T1000 (cell line): ENCODE data around the gene HDDC3.
A peak's percentile ranks its signal among the peaks of the same experiment; 100 is the strongest.

Experiments
- DNase-seq: peaks from one replicate; lab custom pipeline; 2025; ENCODE audit warnings: mixed read lengths; lab: John Stamatoyannopoulos, UW

Gene HDDC3, protein sequence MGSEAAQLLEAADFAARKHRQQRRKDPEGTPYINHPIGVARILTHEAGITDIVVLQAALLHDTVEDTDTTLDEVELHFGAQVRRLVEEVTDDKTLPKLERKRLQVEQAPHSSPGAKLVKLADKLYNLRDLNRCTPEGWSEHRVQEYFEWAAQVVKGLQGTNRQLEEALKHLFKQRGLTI

DNA sequence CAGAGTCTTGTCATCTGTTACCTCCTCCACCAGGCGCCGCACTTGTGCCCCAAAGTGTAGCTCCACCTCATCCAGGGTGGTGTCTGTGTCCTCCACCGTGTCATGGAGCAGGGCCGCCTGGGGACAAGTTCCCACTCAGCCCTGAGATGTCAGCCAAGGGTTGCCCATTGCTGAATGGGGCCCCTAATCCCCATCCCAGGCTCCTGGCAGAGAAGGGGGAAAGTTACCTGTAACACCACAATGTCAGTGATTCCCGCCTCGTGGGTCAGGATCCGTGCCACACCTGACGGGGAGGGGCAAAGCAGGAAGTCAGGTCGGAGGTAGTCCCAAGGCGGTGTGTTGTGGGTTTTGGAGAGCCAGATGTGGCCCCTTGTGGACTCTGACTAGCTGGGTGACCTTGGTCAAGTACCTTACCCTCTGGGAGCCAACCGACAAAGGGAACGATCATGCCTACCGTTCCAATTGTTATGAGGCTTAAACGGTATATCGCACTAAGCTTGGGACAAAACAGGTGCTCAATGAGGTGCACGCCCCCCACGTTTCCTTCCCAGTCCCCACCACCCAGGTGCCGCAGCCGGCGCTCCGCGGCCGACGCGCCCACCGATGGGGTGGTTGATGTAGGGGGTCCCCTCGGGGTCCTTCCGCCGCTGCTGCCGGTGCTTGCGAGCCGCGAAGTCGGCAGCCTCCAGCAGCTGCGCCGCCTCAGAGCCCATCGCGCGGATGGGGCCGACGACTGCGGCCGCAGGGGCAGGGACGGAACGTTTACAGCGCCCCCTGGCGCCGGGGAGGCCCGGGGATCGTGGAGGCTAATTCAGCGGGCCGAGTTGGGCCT lies at the start of gene HDDC3:
TSS of gene HDDC3 (minus strand) at position 722 of the 832 bp plus-strand sequence. CDS start at position 713, 9 bp downstream.
- DNase-seq: peak; percentile 81

DNA sequence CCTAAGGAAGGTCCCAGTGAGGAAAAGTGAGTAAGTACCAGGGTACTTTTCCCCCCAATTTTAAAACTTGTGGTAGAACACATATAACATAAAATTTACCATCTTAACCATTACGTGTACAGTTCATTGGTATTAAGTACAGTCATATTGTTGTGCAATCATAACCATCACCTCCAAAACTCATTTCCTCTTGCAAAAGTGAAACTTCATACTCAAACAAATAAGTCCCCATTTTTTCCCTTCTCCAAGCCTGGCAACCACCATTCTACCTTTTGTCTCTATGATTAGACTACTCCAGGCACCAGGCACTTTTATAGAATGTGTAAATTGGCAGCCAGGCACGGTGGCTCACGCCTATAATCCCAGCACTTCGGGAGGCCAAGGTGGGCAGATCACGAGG lies 49.8 kb upstream of the HDDC3 start:
- DNase-seq: no peak

DNA sequence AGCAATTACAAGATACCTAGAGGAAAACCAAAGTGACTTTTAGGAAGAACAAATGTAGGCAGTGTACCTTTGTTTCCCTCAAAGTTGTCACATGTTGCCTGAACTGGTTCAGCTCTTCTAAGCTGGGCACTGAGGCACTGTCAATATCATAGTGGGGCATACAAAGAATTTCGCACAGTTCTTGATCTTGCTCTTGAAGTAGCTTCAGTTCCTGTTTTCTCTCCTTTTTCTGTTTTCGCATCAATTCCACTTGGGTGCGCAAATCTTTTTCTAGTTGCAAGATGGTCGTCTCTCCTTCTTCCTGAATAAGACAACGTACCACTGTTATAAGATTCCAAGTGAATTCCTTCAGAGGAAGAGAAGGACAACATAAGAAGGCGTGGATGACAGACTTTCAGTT lies 49.3 kb upstream of the HDDC3 start:
- DNase-seq: no peak

DNA sequence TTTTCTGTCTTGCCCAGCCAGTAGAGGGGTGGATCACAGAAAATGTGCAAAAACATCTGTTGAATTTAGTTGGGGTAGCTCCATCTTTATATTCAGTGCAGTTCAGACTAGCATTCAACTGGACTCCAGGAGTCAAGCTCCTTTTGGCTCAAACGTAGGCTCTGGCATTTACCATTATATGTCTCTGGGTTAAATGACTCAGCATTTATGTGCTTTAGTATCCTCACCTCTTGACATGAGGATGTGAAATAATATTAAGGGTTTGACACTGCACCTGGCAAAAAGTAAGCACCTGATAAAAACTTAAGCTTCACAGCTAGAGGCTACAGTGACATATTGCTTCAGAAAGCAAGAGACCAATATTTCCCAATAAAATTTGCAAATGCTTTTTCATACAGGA lies 47.2 kb upstream of the HDDC3 start:
- DNase-seq: no peak

DNA sequence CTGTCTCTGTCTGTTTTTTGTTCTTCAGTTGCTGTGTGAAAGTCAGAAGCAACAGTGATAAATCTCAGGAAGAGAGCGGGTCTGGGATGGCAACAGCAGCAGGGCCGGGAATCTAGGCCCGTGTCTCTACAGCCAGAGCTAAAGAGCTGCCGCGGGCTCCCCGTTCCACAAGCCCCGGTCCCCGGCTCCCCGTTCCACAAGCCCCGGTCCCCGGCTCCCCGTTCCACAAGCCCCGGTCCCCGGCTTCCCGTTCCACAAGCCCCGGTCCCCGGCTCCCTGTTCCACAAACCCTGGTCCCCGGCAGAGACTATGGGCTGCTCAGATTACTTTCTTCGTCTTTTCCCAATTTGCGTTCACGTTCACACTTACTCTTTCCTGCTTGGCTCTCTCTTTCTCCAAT lies 41.9 kb upstream of the HDDC3 start:
- DNase-seq: no peak

DNA sequence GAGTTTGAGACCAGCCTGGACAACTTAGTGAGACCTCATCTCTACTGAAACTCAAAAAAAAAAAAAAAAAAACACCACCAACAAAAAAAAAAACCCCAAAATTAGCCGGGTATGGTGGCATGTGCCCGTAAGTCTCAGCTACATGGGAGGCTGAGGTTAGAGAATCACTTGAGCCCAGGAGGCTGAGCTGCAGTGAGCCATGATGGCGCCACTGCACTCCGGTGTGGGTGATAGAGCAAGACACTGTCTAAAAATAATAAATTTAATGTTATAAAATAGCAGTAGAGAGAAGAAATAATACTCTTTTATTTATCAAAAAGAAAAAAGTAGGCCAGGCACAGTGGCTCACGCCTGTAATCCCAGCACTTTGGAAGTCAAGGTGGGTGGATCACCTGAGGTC lies 39.8 kb upstream of the HDDC3 start:
- no peak for DNase-seq

DNA sequence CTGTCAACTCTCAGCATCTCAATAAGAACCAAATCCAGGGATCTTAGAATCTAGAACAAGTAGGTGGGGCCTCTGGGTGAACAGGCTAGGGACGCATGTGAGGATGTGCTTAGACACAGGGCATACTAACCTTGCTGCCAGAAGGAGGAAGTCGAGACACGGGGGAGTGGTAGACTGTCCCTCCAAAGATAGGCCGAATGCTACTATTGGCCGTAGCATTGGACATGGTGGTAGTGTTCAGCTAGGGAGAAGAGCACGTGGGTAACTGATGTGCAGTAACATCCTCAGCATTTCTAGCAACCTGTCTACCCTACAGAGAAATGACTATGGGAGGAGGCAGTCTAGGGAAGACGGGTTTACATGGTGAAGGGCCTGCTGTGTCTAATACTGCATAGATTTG lies 37.9 kb upstream of the HDDC3 start:
- no peak for DNase-seq

DNA sequence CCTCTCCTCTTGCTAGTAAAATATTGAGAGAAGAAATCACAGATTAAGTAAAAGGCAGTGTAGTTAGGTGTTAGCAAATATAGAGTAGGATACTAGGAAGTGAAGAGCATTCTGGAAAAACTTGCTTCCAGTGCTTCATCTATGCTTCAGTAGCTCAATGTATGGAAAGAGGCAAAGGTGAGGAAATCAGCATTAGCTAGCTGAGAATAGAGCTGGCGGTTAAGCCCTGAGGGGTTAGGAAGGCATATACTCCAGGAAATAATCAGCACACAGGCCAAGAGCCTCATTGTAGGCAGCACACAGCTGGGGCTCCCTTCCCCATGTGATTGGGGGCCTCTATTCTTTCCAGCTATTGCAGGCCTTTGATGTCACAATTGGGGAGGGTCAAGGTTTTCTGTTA lies 36.1 kb upstream of the HDDC3 start:
- no peak for DNase-seq

DNA sequence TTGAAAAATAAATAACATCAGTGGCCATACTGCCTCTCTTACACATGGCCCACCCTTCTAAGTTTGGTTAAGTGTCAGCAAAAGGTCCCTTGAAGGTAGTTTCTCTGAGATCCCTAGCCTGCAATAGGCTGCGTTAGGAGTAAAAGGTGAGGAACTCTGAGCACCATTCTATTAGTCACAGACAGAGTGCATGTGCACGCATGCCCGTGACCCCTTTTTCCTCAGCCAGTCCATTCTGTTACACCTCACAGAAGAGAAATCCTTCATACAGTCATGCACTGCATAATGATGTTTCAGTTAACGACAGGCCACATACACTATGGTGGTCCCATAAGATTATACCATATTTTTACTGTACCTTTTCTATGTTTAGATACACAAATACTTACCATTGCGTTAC lies 34.9 kb upstream of the HDDC3 start:
- no peak for DNase-seq

DNA sequence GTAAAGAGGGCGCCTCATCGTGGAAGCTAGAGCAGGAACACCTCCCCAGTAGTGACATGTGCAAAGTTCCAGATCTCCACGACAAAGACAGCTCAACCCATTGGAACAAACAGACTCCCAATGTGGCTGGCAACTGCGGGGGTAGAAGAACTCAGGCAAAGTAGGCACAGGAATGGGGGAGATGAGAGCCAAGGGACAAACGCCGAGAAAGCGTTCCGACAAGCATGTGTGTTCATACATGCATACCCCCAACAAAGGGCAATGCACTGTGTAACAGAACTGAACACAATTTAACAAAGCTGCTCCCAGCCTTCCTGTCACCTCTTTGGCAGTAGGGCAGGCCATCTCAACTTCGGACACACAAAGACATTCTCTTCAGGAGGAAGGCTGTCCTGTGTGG lies 33.9 kb upstream of the HDDC3 start:
- DNase-seq: no peak

DNA sequence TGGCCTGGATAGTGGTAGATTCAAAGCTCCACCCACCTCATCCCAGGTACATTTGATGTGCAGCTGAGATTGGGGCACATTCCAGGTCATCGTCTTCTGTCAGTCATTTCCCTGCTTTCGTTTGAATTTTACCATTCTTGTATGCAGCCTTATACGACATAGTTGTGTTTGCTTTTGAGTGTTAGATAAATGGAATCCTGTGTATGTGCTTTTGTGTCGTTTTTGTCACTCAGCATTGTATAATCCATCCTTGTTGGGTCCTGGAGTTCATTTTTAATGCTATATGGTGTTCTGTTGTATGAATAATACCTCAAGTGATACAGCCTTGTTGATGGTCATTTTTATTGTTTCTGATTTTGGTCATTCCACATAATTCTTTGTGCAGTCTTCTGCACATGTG lies 29.7 kb upstream of the HDDC3 start:
- no peak for DNase-seq

DNA sequence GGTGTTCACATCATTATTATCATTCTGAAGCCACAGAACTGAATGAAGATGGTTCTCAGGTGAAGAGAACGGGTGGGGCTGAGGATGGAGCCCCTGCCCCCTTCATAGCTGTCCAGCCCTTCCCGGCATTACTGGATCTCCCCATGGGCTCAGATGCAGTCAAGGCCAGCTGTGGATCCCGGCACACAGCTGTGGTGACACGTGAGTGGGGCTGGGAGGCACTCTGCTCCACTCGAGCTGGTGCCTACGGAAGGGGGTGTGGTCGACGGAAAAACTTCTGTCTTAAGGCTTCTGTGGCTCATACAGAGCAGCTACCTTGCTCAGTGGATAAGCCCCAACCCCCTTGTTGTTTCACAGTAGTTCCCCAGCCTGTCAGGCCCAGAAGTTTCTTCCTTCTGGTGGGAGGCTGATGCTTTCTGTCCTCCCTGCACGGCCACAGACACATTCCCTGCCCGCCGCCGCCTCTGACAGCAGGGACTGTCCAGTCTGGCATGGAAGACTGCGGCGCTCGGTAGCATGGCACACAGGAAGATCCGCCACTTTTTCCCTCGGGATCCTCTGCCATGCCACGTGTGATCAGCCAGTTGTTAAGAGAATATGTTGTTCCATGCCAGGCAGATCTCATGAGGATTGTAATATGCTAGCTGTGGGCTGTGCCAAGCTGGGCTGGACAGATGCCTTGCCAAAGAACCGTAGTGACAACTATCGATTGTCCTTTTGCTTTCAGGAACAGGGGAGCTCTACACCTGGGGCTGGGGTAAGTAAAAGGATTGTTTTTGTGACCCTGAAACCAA lies 28.1 kb upstream of the HDDC3 start:
- no peak for DNase-seq

DNA sequence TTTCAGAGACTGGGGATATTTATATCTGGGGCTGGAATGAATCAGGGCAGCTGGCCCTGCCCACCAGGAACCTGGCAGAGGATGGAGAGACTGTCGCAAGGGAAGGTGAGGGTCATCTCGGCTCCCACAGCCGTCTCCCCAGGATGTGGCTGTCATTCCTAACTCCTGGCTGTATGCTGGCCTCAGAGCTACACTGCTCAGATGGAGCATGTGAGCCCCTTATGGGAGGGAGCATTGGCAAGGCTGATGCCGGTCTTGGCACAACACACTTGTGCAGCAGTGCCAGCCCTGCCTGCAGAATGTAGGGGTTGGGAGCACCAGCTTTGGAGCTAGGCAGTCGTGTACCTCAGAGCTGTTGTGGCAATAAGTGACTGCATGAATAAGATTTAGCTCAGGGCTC lies 27.5 kb upstream of the HDDC3 start:
- no peak for DNase-seq

DNA sequence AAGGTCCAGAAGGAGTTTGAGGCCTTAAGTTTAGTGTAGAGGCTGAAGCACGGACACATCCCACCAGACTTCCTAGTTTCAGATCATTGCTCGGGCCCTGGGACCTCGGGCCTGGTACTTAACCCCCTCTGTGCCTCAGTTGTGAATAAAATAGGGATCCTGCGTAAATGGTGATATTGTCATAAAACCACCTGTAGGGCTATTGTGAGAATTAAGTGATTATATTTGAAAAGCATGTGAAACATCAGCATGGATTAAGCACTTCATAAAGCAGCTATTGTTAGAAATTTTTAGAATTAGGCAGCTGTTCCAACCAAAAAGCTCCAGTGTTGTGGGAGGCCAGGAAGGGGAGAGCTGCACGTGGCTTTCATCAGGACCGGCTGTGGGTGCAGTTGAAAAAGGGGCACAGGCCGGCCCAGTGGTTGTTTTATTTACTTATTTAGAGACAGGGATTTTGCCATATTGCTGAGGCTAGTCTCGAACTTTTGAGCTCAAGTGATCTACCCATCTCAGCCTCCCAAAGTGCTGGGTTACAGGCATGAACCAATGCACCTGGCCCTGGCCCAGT lies 26.8 kb upstream of the HDDC3 start:
- DNase-seq: no peak

DNA sequence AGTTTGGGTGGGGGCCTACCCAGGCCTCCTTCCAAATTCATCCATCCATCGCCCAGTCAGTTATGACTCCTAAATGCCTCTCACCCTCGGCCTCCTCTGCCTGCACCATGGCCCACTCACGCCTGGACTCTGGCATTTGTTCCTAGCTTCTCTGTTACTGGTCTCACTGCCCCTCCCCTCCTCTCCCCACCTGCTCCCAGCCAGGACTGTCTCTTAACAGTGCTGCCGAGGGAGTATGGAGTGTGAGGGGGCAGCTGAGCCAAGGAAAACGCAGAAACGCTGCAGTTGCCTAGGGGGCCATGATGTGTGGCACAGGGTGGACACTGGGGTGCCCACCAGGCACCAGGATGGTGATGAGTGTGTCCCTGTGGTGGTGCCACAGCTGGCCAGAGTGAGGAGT lies 25.4 kb upstream of the HDDC3 start:
- DNase-seq: no peak

DNA sequence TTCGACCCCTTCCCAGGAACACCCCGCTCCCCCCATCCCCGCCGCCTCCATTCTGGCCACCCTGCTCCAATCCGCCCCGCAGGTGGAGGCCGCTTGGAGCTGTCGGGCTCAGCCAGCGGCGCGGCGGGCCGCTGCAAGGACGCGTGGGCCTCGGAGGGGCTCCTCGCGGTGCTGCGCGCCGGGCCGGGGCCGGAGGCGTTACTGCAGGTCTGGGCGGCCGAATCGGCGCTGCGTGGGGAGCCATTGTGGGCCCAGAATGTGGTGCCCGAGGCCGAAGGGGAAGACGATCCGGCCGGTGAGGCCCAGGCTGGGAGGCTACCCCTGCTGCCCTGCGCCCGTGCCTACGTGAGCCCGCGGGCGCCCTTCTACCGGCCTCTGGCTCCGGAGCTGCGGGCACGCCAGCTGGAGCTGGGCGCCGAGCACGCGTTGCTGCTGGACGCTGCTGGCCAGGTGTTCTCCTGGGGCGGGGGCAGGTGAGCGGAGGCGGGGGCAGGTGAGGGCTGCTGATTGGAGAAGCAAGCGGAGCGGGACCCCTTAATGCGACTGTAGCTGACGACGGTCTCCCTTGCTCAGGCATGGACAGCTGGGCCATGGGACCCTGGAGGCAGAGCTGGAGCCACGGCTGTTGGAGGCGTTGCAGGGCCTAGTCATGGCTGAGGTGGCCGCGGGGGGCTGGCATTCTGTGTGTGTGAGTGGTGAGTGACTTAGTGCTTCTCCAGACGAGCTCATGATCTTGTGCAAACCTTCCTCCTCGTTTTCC lies 24.9 kb upstream of the HDDC3 start:
- DNase-seq: peak; percentile 35

DNA sequence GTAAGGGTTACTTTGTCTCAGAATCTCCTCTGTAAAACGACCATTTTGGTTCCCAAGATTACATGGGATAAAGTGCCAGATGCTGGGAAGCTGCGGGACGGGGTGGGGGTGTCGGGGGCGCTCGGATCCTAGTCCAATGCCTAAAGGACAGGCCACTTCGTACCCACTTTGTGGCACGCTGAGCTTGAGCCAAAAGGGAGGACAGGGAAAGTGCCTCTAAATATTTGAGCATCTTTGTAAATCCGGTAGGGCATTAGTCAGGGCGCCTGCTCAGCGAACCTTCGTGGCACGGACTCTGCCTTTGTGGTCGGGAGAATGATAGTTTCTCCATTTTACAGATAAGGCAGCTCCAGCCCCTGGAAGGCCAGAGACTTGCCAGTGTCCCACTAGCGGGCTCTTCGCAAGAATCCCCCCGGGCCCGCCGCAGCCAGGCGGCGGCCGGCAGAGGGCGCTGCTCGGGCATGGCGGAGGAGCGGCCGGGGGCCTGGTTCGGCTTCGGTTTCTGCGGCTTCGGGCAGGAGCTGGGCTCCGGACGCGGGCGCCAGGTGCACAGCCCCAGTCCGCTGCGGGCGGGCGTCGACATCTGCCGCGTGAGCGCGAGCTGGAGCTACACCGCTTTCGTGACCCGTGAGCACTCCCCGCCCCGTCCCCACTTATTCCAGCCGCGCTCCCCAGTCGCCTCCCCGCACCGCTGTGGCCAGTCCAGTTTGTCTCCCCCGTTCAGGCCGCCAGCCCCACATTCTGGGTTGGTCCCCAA lies 24.1 kb upstream of the HDDC3 start:
- peak; percentile 48 for DNase-seq

DNA sequence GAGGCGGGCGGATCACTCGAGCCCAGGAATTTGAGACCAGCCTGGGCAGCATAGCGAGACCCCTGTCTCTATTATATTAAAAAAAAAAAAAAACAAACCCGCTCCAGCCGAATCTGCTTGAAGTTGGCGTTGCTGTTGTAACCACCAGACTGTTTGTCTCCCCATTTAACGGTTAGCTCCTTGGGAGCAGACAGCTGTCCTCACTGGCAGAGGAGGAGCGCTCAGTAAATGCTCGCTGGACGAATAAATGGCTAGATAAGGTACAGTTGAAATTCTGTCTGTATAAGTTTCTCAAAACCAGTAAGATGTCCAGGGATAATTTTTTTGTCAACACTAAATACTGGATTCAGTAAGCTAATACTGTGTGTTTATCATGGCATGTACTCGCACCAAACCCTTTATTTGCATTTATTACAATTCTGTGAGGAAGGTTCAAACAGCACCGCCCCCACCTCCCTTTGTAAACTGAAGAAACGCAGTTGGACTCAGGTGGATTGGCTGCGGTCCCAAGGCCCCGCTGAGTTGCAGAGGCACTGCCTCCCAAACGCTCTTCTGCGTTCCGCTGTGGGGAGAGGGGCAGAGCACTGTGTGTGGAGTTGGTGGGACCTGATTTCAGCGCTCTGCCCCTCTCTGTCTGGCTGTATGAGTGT lies 23.4 kb upstream of the HDDC3 start:
- no peak for DNase-seq

DNA sequence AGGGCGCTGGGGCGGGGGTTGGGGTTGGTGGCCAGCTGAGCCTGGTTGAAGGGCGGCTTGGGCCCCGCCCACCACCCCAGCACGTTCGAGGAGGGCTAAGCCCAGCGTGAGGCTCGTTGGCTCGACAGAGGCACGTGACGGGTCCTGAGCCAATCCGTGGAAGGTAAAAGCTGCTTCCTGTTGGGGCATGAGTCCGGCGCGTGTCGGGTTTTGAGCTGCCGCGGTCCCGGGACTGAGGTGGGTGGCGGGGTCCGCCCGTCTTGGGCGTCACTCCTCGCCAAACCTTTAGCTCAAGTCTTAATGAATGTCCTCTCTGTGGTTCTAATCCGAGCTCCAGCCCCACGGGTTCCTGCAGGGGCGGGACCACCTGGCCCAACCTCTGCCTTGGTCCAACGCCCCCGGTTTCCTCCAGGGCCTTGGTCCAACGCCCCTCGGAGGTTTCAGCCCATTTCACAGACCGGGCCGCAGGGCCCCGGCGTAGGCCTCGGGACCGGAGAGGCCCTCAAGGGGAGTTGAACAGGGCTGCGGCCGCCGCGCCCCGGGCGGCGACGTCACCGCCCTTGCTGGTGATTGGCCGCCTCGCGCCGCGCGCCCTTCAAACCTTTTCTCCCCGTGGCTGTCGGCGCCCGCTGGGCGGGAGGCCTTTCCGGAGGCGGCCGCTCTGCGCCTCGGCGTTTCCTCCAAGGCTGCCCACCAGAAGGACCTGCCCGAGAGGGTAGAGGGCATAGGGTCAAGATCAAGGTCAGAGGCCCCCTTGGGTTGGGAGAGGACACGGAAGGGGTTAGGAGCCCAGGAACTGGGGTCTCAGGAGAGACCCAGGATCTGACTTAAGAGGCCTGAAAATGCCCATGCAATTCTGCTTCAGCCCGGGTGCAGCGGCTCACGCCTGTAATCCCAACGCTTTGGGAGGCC lies 22.6 kb upstream of the HDDC3 start, which contains the start of gene RCCD1:
TSS of gene RCCD1 (plus strand) at position 173 of the 912 bp plus-strand sequence. CDS start 1,851 bp downstream, outside the sequence.
- DNase-seq: peak; percentile 78
